GM21619 (cell line): Measurements from ENCODE around the gene CTCF.
"Not testable (repeated sequence)": the region's sequence is repeated elsewhere in the genome, so short reads cannot be mapped to it uniquely, and the experiment has no call there.

Source experiments
- ATAC-seq: cut with Tn5 transposase; IDR thresholded peaks from one replicate; pipeline ENCODE4 v1.9.1; 2021; ENCODE audit not compliant: unreplicated experiment

The CTCF gene, protein sequence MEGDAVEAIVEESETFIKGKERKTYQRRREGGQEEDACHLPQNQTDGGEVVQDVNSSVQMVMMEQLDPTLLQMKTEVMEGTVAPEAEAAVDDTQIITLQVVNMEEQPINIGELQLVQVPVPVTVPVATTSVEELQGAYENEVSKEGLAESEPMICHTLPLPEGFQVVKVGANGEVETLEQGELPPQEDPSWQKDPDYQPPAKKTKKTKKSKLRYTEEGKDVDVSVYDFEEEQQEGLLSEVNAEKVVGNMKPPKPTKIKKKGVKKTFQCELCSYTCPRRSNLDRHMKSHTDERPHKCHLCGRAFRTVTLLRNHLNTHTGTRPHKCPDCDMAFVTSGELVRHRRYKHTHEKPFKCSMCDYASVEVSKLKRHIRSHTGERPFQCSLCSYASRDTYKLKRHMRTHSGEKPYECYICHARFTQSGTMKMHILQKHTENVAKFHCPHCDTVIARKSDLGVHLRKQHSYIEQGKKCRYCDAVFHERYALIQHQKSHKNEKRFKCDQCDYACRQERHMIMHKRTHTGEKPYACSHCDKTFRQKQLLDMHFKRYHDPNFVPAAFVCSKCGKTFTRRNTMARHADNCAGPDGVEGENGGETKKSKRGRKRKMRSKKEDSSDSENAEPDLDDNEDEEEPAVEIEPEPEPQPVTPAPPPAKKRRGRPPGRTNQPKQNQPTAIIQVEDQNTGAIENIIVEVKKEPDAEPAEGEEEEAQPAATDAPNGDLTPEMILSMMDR

DNA sequence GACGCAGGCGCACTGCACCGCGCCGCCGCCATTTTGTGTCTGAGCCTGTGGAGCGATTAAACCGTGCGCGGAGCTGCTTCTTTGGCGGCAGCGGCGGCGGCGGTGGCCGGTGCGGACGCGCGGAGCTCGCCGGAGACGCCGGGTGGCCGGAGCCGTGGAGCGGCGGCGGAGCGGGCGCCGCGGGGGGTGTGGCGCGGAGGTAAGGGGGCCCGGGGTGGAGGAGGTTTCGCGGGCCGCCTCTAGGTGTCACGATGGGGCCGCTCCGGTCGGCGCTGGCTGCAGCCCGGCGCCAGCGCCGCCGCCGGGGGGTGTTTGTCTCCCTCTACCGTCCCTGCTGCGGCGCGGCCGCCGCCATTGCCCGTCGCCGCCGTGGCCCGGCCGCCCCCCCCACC is at the start of gene CTCF:
CTCF (plus strand) TSS at position 1 of the 392 bp plus-strand sequence. CDS start 48,307 bp downstream, outside the sequence.
- ATAC-seq, result peak; percentile 34

- not testable (repeated sequence) for ATAC-seq
Observed at GRCh38 chr16:67513892-67514291, 48.4 kb upstream of the CTCF start.

DNA sequence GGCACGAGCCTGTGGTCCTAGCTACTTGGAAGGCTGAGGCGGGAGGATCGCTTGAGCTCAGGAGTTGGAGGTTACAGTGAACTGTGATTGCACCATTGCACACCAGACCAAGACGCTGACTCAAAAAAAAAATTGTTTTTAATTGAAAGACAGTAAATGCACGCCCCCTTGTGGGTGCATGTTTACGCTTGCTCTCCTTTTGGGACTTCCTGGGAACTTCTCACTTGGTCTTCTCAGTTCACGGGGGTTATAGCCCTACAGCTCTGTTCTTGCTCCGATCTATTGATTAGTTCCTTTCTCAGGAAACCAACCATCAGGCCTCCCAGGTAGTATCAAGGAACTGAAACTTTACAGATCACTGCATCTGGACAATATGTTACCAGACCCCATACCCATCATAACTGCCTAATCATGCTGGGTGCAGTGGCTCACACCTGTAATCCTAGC is 47.9 kb upstream of the CTCF start:
- peak; percentile 47 for ATAC-seq

DNA sequence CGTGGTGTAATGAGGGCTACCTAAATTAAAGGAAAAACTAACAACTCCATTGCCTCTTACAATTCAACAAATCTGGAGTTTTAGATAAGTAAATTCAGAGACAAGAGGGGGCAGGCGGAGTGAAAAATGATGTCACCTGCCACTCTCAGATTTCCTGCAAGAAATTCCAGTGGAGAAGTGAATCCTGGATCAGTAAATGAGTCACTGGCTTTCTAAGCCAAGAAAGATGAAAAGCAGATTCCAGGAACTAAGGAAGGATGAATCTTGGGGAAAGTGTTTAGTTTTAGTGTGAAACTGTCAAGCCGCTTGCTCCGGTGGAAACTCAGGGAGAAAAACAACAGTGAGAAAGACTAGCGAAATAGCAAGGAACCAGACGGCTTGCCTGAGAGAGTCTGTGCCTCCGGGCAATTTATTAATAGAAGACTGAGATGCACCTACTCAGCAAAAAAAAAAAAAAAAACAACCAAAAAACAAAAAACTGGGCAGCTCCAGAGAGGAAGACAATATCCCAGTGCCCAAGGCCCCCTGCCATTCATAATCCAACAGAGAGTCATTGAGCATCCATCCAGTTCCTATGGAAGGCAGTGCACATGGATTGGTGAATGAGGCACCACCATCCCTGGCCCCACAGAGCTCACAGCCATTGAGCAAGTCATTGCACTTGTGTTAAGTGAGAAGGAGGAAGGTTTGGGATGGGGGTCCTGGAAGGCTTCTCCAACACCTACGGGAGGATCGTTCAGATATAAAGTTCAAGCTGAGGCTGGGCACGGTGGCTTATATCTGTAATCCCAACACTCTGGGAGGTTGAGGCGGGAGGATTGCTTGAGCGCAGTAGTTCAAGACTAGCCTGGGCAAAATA is 45.8 kb upstream of the CTCF start:
- no peak for ATAC-seq

GRCh38 chr16:67517155-67517445 is 45.2 kb upstream of the CTCF start:
- no peak for ATAC-seq

DNA sequence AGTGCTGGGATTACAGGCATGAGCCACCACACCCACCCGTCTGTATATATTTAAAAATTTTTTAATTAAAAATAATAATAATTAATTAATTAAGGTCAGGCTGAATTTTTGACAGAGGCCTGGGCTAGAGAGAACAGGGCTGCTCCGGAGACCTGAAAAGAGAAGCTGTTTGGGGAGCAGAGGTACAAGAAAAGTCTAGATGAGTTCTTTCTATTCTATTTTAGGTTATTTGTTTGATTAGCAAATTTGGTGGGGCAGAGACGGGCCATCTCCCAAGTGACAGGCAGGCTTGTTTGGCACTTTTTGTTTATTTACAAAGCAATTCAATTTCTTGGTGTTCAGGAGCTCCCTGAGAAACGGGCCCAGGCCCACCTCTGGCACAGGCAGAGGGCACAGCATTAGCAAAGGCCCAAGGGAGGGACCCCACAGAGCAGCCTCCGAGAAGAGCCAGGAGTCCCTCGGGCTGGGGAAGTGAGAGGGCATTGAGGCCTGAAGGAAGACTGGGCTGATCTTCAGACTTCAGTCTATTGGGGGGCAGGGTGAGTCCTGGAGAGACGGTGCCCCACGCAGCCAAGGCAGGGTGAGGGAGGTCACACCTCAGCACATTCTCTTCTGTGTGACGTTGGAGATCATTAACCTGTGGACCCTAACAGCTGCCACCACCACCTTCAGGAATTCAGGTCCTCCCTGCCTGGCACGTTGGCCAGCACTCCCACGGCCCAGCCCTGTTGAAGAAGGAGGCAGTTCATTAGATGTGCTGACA is 44.5 kb upstream of the CTCF start:
- peak; percentile 38 for ATAC-seq

GRCh38 chr16:67518676-67519075 is 43.6 kb upstream of the CTCF start:
- ATAC-seq, result no peak

DNA sequence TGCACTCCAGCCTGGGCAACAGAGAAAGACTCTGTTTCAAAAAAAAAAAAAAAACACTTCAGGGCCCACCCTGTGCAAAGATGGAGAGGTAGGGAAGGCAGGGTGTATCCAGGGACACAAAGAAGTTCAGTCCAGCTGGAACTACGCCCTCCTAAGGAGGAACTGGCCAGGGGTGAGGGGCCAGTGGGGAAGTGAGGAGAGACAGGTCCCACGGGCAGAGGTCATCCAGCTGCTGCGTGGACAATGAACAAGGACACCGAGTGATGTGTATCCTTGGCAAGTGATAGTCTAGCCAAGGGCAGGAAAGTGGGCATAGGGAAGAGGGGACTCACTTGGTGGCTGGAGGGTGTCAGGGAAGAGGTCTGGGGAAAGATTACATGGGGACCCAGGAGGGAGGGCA is 43.1 kb upstream of the CTCF start:
- no peak for ATAC-seq

GRCh38 chr16:67521095-67521804 is 41.1 kb upstream of the CTCF start:
- peak; percentile 58 for ATAC-seq

DNA sequence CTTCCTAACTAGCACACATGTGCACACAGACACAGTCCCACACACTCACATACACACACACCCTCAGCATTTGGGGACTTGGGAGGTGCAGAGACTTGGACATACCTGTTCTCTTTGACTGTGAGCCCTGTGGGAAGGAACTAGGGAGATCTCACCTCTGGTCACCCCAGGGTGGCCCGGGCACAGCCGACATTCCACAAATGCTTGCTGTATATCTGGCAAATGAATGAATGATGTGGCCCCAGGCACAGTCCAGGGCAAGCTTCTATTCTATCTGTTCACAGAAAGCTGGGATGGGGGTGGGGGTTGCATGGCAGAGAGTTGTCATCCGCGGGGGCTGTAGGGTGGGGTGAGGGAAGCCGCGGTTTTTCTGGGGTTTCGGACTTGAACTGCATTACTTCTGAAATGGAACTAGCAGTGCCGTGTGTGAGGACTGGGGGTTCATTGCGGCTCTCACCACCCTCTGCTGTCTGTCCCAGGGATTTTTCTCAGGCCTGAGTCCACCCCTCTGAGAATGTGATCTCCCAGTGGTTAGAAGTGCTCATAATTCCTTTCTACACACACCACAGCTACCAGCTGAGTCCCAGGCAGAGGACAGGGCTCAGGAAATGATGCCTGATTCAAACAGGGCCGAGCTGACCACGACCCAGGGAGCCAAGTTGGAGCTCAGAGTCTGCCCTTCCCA is 37.0 kb upstream of the CTCF start:
- no peak for ATAC-seq

- no peak for ATAC-seq
Observed at GRCh38 chr16:67526149-67526791, 36.1 kb upstream of the CTCF start.

DNA sequence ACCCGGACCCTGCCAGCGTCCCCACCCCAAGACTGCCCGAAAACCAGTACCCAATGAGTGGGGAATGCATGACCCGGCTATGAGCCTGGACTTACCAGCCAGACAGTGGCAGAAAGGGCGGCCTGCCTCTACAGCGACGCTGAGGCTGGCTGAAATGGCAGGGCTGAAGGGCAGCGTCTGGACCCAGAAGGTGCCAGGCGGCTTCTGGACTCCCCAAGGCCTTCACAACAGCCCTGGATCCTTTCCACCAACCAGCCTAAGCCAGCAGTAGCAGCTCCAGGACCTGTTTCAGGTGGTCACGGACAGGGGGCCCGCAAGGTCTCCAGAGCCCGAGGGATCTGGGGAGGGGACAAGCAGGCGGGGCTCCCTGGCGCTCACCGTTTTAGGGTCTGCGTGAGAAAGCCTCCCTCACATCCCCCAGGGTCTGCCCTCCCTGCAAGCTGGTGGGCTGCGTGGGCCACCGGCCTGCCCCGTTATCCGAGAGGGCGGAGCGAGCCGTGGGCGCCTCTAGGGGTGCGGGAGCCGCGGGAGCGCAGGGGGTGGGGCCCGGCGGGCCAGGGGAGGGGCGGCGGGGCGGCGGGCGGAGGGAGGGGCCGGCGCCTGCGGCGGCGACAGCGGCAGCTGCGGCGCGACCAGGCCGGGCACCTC is 34.0 kb upstream of the CTCF start, which contains the start of gene RIPOR1:
RIPOR1 (plus strand) TSS at position 608 of the 648 bp plus-strand sequence. CDS start 9,618 bp downstream, outside the sequence.
- no peak for ATAC-seq

- no peak for ATAC-seq
Observed at GRCh38 chr16:67528870-67529581, 33.3 kb upstream of the CTCF start.

GRCh38 chr16:67529582-67530012 is 32.7 kb upstream of the CTCF start:
- no peak for ATAC-seq

DNA sequence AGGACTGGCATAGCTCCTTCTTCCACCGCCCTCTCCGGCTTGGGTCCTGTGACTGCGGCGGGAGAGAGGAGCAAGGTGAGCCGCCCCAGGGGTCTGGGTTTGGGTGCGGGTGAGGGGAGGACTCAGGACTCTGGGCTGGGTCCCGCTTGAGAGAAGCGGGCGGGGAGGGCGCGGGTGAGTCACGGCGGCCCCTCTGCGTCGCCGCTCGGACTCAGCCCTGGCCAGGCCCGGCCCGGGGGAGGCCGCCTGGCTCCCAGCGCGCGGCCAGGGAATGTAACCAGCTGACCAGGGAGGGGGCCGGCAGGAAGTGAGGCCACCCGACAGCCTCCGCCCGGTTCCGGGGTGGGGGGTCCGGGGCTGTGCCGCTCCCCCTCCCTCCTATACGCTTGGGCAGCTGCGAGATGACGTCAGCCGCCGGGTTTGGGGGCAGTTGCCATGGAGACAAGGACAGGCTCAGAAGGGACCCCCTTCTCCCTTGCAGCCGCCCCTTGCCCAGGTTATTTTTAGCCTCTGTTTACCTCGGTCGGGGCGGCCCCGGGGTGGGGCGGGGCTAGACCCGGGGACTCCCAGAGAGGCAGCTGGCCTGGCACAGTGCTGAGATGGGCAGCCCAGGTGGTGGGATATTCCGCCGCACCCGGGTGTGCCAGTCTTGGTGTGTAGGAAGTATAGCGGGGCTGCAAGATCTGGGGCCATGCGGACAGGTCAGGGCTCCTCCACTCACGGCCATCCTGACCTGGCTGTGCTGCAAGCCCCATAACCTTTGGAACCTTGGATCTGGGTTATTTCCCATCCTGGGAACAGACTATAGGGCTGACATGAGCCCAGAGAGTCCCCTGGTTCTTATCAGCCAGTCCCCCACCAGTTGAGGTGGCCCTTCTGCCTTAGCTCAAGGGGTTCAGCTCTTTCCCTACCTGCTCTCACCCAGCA is 32.0 kb upstream of the CTCF start:
- ATAC-seq, result peak; percentile 39

GRCh38 chr16:67531247-67531646 is 31.1 kb upstream of the CTCF start:
- ATAC-seq, result no peak
